GM20000 (cell line): Measurements from ENCODE around the gene CPNE4.

Experiments used
- DNase-seq: peaks from one replicate; pipeline ENCODE4 v3.0.0; 2012; ENCODE audit warnings: low spot score
- TF ChIP-seq, protein P1 (sequence below): IDR thresholded peaks from 2 replicates; pipeline ENCODE4 v1.5.1; 2012; ENCODE audit warnings: mild to moderate bottlenecking, control low read depth; ENCODE audit errors: extremely low read depth, missing control alignments

Gene CPNE4

DNA sequence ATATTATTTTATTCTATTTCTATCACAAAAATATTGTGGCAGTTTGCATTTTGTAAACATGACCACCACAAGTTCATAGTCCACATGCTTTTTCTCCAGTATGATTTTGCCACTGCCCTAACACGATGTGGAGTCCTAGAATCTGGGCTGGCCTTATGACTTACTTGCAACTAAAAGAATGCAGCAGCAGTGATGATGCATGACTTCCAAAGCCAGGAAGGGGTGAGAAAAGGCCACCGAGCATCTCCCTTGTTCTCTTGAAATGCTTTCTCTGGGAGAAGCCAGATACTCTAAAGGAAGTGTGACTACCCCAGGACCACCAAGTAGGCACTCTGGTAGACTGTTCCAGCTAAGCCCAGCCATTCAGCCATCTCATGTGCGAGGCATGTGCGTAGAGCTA is 340.4 kb downstream of the CPNE4 start:
- no peak for DNase-seq
- TF ChIP-seq, protein P1, sequence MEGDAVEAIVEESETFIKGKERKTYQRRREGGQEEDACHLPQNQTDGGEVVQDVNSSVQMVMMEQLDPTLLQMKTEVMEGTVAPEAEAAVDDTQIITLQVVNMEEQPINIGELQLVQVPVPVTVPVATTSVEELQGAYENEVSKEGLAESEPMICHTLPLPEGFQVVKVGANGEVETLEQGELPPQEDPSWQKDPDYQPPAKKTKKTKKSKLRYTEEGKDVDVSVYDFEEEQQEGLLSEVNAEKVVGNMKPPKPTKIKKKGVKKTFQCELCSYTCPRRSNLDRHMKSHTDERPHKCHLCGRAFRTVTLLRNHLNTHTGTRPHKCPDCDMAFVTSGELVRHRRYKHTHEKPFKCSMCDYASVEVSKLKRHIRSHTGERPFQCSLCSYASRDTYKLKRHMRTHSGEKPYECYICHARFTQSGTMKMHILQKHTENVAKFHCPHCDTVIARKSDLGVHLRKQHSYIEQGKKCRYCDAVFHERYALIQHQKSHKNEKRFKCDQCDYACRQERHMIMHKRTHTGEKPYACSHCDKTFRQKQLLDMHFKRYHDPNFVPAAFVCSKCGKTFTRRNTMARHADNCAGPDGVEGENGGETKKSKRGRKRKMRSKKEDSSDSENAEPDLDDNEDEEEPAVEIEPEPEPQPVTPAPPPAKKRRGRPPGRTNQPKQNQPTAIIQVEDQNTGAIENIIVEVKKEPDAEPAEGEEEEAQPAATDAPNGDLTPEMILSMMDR = no peak

DNA sequence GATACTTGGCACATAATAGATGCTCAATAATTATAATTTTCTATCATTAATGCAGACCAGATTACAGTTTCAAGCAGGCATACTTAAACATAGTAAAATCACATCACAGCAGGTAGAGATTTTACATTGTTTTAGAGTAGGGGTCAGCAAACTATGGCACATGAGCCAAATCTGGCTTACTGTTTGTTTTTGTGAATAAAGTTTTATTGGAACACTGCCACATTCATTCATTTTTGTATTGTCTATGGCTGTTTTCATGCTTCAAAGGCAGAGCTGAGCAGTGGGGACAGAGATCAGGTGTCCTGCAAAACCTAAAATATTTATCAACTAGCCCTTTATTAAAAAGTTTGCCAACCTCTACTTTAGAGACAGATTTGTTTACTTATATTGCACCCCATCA is 342.5 kb downstream of the CPNE4 start:
- no peak for DNase-seq
- TF ChIP-seq, protein P1 = no peak

DNA sequence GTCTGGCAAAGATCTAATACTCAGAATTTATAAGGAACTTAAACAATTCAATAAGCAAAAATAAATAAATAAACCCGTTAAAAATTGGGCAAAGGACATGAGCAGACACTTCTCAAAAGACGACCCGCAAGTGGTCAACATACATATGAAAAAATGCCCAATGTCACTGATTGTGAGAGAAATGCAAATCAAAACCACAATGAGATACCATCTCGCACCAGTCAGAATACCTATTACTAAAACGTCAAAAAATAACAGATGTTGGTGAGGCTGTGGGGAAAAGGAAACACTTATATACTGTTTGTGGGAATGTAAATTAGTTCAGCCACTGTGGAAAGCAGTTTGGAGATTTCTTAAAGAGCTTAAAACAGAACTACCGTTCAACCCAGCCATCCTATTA is 344.0 kb downstream of the CPNE4 start:
- DNase-seq = no peak
- TF ChIP-seq, protein P1 = no peak

DNA sequence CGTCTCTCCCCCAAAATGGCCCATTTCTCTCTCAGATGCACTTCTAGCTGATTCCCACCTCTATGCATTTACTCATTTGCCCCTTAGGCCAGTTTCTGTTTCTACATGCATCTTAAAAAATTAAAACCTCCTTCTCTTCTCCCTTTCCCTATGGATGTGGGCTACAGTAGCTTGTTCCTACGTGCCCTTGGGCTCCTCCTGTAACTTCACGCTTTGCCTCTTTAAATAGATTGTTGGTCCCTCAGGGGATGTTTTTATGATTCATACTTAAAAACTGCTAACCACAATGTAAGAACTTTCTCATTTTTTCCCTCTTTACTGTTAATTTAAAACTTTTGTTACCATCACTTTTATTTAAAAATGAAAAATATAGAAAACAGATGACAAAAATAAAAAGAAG is 346.4 kb downstream of the CPNE4 start:
- TF ChIP-seq, protein P1 = no peak
- DNase-seq = no peak

DNA sequence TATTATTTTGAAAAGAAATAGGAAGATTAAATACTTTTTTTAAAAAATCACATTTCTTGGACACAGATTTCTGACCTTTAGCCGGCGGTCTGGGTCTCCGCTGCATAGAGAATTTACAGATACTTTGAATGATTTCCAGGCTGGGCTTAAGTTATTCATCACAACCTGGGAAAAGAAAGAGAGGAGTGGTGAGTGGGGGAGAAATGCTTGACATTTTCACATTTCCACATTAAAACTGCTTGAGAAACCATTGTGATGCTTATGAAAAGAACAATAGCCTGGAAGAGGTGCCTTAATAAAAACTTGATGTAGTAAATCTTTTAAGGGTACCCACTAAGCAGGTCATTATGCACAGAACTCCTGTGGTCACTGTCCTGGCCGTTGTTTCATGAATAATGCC is 365.2 kb downstream of the CPNE4 start:
- TF ChIP-seq, protein P1 = no peak
- no peak for DNase-seq

DNA sequence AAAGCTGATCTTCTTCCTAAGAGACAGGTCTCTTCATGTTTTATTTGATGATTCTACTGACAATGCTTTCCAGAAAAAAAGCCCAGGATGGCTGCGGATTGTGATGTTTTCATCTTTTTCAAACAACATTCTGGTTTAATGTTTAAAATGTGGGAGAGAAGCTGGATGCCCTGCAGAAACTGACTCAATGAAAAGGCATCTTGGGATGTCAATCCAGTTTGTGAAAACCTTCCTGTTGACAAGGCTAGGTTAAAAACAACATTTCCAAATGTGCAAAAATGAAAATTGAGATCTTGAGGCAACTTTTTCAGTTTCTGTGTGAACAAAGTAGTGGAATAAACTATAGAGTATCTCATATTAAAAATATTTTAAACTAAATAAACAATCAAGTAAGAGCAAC is 376.0 kb downstream of the CPNE4 start:
- TF ChIP-seq, protein P1 = no peak
- DNase-seq = no peak

DNA sequence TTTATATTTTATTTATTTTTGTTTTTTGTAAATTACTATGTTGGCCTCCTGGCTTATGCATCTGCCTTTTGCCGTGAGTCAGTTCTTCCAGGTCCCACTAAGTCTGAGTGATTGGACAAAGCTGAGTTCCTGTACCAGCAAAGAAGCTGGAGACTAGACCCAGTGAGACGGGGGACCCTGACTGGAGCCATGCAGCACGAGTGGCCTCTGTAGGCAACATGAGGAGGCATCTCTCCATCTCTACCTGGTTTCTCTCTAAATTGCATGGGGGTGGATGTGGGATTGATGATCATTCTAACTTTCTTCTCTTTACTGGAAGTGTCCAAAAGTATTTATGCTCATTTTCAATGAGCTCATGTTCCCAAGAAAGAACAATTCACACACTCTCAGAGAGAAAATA is 376.7 kb downstream of the CPNE4 start:
- TF ChIP-seq, protein P1 = peak; percentile 14
- DNase-seq = no peak
